KMS-11 (cell line): ENCODE data around the gene MBNL1.

ENCODE experiments used
- H2AFZ ChIP-seq: fragments of 200-600 bp; sonication (generic); 2 replicates; pipeline ENCODE4 v1.6.1; 2016; ENCODE audit warnings: antibody characterized with exemption, mixed run types, low read depth
- H3K27ac ChIP-seq: fragments of 200-600 bp; sonication (generic); 2 replicates; pipeline ENCODE4 v1.6.1; 2016; ENCODE audit warnings: mild to moderate bottlenecking, mixed run types
- H3K27me3 ChIP-seq: fragments of 200-600 bp; sonication (generic); 2 replicates; pipeline ENCODE4 v1.6.1; 2017; ENCODE audit warnings: mild to moderate bottlenecking, low read depth, mixed run types, moderate library complexity; ENCODE audit not compliant: insufficient read depth
- H3K36me3 ChIP-seq: fragments of 200-600 bp; sonication (generic); 2 replicates; pipeline ENCODE4 v1.6.1; 2017; ENCODE audit warnings: mild to moderate bottlenecking, mixed run types; ENCODE audit not compliant: insufficient read depth
- H3K4me1 ChIP-seq: fragments of 200-600 bp; sonication (generic); 2 replicates; pipeline ENCODE4 v1.6.1; 2016; ENCODE audit warnings: mild to moderate bottlenecking, low read depth, mixed run types; ENCODE audit not compliant: poor library complexity, severe bottlenecking
- H3K4me2 ChIP-seq: fragments of 200-600 bp; sonication (generic); 2 replicates; pipeline ENCODE4 v1.7.0; 2016; ENCODE audit warnings: mild to moderate bottlenecking, mixed run types
- H3K4me3 ChIP-seq: fragments of 200-600 bp; sonication (generic); IDR thresholded peaks from 2 replicates; pipeline ENCODE4 v1.6.1; 2017; ENCODE audit warnings: low read depth, low read length, mixed read lengths; ENCODE audit not compliant: insufficient read depth
- H3K79me2 ChIP-seq: fragments of 200-600 bp; sonication (generic); 2 replicates; pipeline ENCODE4 v1.6.1; 2016; ENCODE audit warnings: low read depth, mixed run types; ENCODE audit not compliant: insufficient read depth
- H3K9ac ChIP-seq: fragments of 200-600 bp; sonication (generic); 2 replicates; pipeline ENCODE4 v1.6.1; 2016; ENCODE audit warnings: mild to moderate bottlenecking, mixed run types
- H4K20me1 ChIP-seq: fragments of 200-600 bp; sonication (generic); 2 replicates; pipeline ENCODE4 v1.6.1; 2016; ENCODE audit warnings: mild to moderate bottlenecking, mixed run types; ENCODE audit not compliant: insufficient read depth
- TF ChIP-seq, protein P1 (sequence below): fragments of 200-600 bp; sonication (generic); conservative IDR thresholded peaks from 2 replicates; pipeline ENCODE4 v1.6.1; 2017; ENCODE audit warnings: low read depth, mild to moderate bottlenecking, antibody characterized with exemption, low read length, moderate library complexity, mixed read lengths

MBNL1 gene

DNA sequence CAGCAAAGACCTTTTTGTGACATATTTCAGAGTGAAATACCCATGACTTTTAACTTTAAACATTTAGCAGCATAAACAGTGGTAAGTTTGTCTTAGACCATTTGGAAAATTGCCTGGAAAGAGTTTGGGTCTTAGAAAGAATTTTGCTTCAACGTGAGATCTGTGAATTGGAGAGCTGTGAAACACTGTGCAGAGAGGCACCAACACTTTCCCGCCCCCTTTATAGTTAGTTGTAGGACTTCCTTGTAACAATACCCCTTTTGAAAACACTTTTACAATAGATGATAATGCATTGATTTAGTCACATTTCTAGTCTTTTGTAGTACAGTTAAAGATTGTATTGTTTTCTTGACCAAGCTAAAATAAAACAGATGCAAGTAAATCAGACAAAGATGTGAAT lies 43.5 kb upstream of the MBNL1 start:
- Histone ChIP-seq H3K36me3 (no peaks in the 10 kb centered on the region), H4K20me1 (no peaks in the 10 kb centered on the region), H3K27ac (no peak overlapping the region), H3K79me2 (no peaks in the 10 kb centered on the region), H3K27me3 (no peaks in the 10 kb centered on the region), H3K4me3 (no peak overlapping the region), H3K4me2 (no peak overlapping the region), H3K4me1 (no peaks in the 10 kb centered on the region), H2AFZ (no peak overlapping the region), H3K9ac (no peak overlapping the region)
- TF ChIP-seq, protein P1, sequence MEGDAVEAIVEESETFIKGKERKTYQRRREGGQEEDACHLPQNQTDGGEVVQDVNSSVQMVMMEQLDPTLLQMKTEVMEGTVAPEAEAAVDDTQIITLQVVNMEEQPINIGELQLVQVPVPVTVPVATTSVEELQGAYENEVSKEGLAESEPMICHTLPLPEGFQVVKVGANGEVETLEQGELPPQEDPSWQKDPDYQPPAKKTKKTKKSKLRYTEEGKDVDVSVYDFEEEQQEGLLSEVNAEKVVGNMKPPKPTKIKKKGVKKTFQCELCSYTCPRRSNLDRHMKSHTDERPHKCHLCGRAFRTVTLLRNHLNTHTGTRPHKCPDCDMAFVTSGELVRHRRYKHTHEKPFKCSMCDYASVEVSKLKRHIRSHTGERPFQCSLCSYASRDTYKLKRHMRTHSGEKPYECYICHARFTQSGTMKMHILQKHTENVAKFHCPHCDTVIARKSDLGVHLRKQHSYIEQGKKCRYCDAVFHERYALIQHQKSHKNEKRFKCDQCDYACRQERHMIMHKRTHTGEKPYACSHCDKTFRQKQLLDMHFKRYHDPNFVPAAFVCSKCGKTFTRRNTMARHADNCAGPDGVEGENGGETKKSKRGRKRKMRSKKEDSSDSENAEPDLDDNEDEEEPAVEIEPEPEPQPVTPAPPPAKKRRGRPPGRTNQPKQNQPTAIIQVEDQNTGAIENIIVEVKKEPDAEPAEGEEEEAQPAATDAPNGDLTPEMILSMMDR: no peak

DNA sequence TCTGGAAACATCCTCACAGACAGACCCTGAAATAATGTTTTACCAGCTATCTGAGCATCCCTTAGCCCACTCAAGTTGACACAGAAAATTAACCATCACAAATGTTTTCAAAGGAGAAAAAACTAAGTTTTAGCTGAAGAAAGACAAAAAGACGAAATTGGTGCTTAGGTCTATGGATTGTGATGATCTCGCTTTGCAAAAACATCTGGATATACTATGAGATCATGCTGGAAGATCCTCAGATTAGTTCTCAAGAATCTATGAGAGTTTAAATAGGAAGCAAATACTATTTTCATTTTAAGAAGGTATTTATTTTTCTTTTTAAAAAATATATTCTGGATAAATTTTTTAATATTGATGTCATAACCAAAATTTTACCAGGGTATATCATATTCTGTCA lies 42.6 kb upstream of the MBNL1 start:
- Histone ChIP-seq H3K79me2 (no peaks in the 10 kb centered on the region), H3K27ac (no peak overlapping the region), H3K4me2 (no peak overlapping the region), H3K4me1 (no peaks in the 10 kb centered on the region), H3K36me3 (no peaks in the 10 kb centered on the region), H3K4me3 (no peak overlapping the region), H2AFZ (no peak overlapping the region), H3K27me3 (no peaks in the 10 kb centered on the region), H3K9ac (no peak overlapping the region), H4K20me1 (no peaks in the 10 kb centered on the region)
- TF ChIP-seq, protein P1: no peak

DNA sequence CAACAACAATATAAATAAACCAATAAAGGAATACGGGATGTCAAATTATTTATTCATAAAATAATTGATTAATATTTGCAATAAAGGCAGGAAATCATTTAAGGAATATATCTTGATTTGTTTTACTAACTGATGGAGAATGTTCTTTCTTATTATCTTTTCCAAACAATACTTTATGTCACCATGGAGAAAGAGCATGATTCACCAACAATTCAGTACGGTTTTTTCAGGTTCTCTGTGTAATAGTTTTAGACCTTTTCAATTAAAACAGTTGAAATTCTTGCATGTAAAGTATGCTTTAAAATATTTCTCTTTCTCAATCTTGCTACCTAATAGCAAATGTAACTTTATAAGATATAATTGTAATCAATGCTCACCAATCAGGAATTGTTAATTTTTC lies 41.7 kb upstream of the MBNL1 start:
- Histone ChIP-seq H3K4me1 (no peaks in the 10 kb centered on the region), H2AFZ (no peak overlapping the region), H4K20me1 (no peaks in the 10 kb centered on the region), H3K9ac (no peak overlapping the region), H3K36me3 (no peaks in the 10 kb centered on the region), H3K4me2 (no peak overlapping the region), H3K79me2 (no peaks in the 10 kb centered on the region), H3K27me3 (no peaks in the 10 kb centered on the region), H3K27ac (no peak overlapping the region), H3K4me3 (no peak overlapping the region)
- TF ChIP-seq, protein P1: no peak

DNA sequence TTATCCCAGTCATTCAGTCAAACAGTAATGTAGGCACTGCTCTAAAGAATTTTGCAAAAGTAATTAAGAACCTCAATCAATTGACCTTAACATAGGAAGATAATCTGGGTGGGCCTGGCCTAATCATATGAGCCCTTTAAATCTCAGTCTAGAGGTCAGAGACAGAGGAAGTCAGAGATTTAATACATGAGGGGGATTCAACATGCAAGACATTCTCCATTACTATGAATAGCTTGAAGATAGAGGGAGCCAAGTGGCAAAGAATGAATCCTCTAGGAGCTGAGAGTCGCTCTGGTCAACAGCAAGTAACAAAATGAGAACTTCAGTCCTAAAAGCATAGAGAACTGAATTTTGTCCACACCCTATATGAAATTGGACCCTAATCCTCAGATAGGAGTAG lies 39.0 kb upstream of the MBNL1 start:
- Histone ChIP-seq H3K9ac (no peak overlapping the region), H3K4me2 (no peak overlapping the region), H4K20me1 (no peaks in the 10 kb centered on the region), H3K79me2 (no peaks in the 10 kb centered on the region), H3K4me3 (no peak overlapping the region), H3K36me3 (no peaks in the 10 kb centered on the region), H3K27ac (no peak overlapping the region), H3K4me1 (no peaks in the 10 kb centered on the region), H3K27me3 (no peaks in the 10 kb centered on the region), H2AFZ (no peak overlapping the region)
- TF ChIP-seq, protein P1: no peak

DNA sequence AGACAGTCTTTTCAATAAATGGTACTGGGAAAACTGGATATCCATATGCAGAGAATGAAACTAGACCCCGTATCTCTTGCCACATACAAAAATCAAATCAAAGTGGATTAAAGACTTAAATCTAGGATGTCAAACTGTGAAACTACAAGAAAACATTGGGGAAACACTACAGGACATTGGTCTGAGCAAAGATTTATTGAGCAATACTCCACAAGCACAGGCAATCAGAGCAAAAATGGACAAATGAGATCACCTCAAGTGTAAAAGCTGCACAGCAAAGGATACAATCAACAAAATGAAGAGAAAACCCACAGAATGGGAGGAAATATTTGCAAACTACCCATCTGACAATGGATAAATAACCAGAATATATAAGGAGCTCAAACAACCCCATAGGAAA lies 38.4 kb upstream of the MBNL1 start:
- H2AFZ ChIP-seq: no peak overlapping the region
- H3K4me1 ChIP-seq: no peaks in the 10 kb centered on the region
- TF ChIP-seq, protein P1: no peak

More for the DNA sequence above, 38.4 kb upstream of the MBNL1 start:
- H3K4me2 ChIP-seq: no peak overlapping the region
- H3K27ac ChIP-seq: no peak overlapping the region
- H4K20me1 ChIP-seq: no peaks in the 10 kb centered on the region
- no peak overlapping the region for H3K9ac ChIP-seq
- no peaks in the 10 kb centered on the region for H3K27me3 ChIP-seq
- no peak overlapping the region for H3K4me3 ChIP-seq
- H3K36me3 ChIP-seq: no peaks in the 10 kb centered on the region
- no peaks in the 10 kb centered on the region for H3K79me2 ChIP-seq
